Right ventricle myocardium inferior (tissue), 1 donor: ENCODE results near the gene CLEC6A. TPM values are rescaled to one million over a fixed set of nuclear protein-coding genes. Genes with fewer than 3 reads are reported as not detected.
"Not testable (repeated sequence)": the region's sequence is repeated elsewhere in the genome, so short reads cannot be mapped to it uniquely, and the experiment has no call there.

Experiments
- ATAC-seq: fragments of 200-7000 bp; cut with Tn5 transposase; one replicate; pipeline ENCODE4 v1.9.1; 2020; ENCODE audit warnings: mild to moderate bottlenecking, moderate library complexity
- DNase-seq: peaks from one replicate; pipeline ENCODE4 v3.0.0; 2021; ENCODE audit errors: missing footprints
- intact Hi-C: fragments of 100-400 bp; cut with DNase I; formaldehyde crosslinking; loops from one replicate; pipeline ENCODE4 v1.11.0; 2022
- total RNA-seq: library from RNA; stranded (reverse); fragmentation: NEBNext Ultra II Directional; extraction: Animal tissue kit (Norgen Biotek cat#: 25700); gene quantifications from one replicate; pipeline ENCODE4 v1.2.1, GENCODE V29; 2021
- donor health status: DM: no; HTN: yes; CAD: no; lungs with severe emphysema.

CLEC6A gene
- total RNA-seq, 1 donor from 2014 or later, result not detected

- intact Hi-C loops, result no loop called here
- DNase-seq (no peak), ATAC-seq (no peak)
These were observed 36.1 kb downstream of the CLEC6A start for GRCh38 chr12:8491646-8492530.

GRCh38 chr12:8493084-8493483 is 37.3 kb downstream of the CLEC6A start:
- peak; percentile 31 for ATAC-seq
- intact Hi-C loops, result no loop called here
- no peak for DNase-seq

GRCh38 chr12:8495671-8496070 is 39.9 kb downstream of the CLEC6A start:
- intact Hi-C loops, ATAC-seq, DNase-seq: not testable (repeated sequence)

- intact Hi-C loops, ATAC-seq, DNase-seq: not testable (repeated sequence)
These were observed 40.3 kb downstream of the CLEC6A start for GRCh38 chr12:8496074-8496473.

- ATAC-seq (no peak), DNase-seq (no peak)
- intact Hi-C loops, result no loop called here
These were observed 43.9 kb downstream of the CLEC6A start for GRCh38 chr12:8499616-8500015.

GRCh38 chr12:8501720-8502119 is 46.0 kb downstream of the CLEC6A start:
- DNase-seq (no peak), ATAC-seq (no peak)
- intact Hi-C loops, result no loop called here

- intact Hi-C loops, result no loop called here
- DNase-seq, result no peak
- no peak for ATAC-seq
These were observed 48.6 kb downstream of the CLEC6A start for GRCh38 chr12:8504351-8504750.

- DNase-seq, result no peak
- intact Hi-C loops, result no loop called here
- ATAC-seq, result no peak
These were observed 51.8 kb downstream of the CLEC6A start for GRCh38 chr12:8507596-8507995.

- ATAC-seq (no peak), DNase-seq (no peak)
- intact Hi-C loops, result no loop called here
These were observed 52.5 kb downstream of the CLEC6A start for GRCh38 chr12:8508223-8508622.

- DNase-seq (no peak), ATAC-seq (no peak)
- intact Hi-C loops, result no loop called here
These were observed 53.4 kb downstream of the CLEC6A start for GRCh38 chr12:8508910-8509841.

GRCh38 chr12:8513256-8513655 is 57.5 kb downstream of the CLEC6A start, which contains the start of gene CLEC4D:
Gene CLEC4D, plus strand, starts transcription at chr12:8513503. Its CDS starts 230 bp downstream, at chr12:8513733.
- DNase-seq (no peak), ATAC-seq (no peak)
- intact Hi-C loops, result no loop called here

- DNase-seq (no peak), ATAC-seq (no peak)
- intact Hi-C loops, result no loop called here
These were observed 62.2 kb downstream of the CLEC6A start for GRCh38 chr12:8517971-8518370.

GRCh38 chr12:8519171-8519570 is 63.4 kb downstream of the CLEC6A start:
- ATAC-seq (peak; percentile 54), DNase-seq (no peak)
- intact Hi-C loops, result no loop called here

GRCh38 chr12:8527250-8528130 is 71.7 kb downstream of the CLEC6A start:
- DNase-seq (peak; percentile 39), ATAC-seq (no peak)
- intact Hi-C loops, result no loop called here

Other genes with a start within 250 kb of the CLEC6A start
- gene FAM90A1, start 228.3 kb upstream of the CLEC6A start, total RNA-seq, result 0.46 TPM
- 0.11 TPM for gene CLEC4D, start 57.5 kb downstream of the CLEC6A start, total RNA-seq
- 1.4 TPM for gene CLEC4E, start 84.9 kb downstream of the CLEC6A start, total RNA-seq
- 0.08 TPM for gene AICDA, start 156.9 kb downstream of the CLEC6A start, total RNA-seq
- 56.0 TPM for gene MFAP5, start 206.9 kb downstream of the CLEC6A start, total RNA-seq
- gene RIMKLB, start 242.0 kb downstream of the CLEC6A start, total RNA-seq, result 12.5 TPM